HK-2 (cell line): ENCODE results near the gene AKIRIN2.

ENCODE experiments used
- DNase-seq: peaks from one replicate; pipeline ENCODE4 v3.0.0-alpha.2; 2018; ENCODE audit not compliant: unreplicated experiment

The AKIRIN2 gene

DNA sequence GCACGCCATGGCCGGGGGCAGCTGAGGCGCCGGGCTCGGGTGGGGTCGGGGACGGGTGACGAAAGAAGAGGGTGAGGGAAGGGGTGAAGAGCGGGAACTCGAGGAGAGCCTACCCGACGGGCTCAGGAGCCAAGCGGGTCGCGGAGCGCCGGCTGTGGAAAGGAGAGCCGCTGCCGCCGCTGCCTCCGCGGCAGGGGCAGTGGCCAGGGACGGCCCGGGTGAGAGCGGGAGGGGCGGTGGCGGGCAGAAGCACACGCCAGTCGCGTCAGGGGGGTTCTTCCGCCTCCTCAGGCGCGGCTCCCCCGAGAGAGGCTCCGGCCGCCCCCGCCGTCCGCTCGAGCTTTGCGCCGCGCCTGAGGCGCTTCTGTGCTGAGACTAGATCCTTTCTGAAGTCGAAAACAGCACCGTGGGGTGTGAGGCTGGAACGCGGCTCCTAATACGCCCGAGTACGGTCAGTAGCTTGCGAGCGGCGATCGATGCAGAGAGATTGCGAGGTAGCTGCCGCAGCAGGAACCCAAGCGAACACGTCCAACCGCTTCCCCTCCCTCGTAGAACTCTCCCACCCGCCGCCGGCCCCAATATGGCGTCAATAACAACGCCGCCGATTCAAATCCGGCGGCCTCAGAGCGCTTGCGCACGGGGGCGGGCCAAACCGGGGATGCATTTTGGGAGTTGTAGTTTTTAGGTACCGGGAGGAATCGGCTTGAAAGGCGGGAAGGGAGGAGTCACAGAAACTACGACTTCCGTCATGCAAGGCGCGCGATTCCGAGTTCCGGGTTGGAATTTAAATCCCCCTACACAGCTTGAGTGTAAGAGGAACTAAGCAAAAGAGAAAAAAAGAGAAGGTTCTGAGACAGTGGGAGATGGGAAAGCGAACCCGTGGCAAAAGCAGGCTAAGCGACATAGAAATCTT lies at the start of gene AKIRIN2:
Gene AKIRIN2, minus strand, starts transcription at position 558 of the 913 bp plus-strand sequence. Its CDS starts 549 bp downstream, at position 9.
- DNase-seq = peak; percentile 97

- no peak for DNase-seq
Observed at GRCh38 chr6:87747646-87748045, 45.6 kb upstream of the AKIRIN2 start.

DNA sequence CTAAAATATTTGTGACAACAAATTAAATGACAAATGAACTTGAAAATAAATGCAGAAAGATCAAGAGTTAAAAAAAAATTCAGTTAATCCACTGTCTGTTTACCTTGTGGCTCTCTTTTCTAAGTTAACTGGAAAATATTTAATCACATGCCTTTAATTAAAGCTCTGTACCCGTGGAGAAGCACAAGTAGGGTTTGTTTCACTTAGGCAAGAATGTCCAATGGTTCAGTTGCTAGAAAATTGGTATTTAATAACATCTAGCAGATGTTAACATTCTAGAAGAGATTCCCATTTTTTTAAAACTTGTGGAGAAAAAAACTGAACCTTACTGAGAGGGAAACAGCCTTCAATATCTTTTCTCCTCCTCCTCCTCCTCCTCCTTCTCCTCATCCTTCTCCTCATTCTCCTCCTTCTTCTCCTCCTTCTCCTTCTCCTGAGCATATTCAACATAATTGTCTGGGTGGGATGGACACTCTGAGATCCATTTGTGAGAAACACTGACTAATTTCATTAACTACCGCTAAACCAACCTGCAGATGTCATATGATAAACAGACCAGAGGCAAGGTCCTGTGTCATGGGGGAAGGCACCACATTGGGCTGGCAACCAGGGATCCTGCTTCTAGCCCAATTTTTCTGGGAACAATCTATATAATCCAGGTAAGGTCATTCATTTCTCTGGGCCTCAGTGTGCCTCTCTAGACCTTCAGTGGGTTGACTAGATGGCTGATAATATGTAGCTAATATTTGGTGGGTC lies 44.1 kb upstream of the AKIRIN2 start:
- no peak for DNase-seq

GRCh38 chr6:87743454-87743853 lies 41.4 kb upstream of the AKIRIN2 start:
- DNase-seq = no peak

DNA sequence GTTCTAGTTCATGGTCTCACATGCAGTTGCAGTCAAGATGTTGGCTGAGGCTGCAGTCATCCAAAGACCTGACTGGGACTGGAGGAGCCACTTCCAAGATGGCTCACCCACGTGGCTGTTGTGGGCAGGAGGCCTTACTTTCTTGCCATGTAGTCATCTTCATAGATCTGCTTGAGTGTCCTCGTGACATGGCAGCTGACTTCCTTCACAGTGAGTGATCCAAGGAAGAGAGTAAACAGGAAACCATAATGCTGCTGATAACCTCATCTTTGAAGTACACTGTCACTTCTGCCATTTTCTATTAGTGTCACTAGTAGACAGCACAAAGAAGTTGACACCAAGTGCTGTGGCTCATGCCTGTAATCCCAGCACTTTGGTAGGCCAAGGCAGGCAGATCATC lies 40.1 kb upstream of the AKIRIN2 start:
- DNase-seq = no peak

GRCh38 chr6:87741001-87741650 lies 39.1 kb upstream of the AKIRIN2 start:
- DNase-seq = no peak

DNA sequence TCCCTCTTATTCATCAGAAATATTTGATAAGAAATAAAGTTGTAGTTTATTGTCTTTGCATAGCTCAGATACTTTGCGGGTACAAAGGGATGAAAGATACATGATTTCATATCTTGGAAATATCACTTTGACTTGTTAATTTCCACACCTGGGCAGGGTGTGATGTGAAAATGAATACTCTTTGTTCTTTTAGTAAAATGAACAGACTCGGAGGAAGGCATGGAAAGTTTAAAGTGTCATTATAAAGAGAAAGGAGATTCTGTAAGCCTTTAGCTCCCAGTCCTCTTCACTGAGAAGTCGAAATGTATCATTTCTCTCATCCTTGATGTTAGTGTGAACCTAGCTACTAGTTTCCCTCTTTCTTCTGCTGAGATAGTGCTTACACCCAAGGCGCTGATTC lies 36.7 kb upstream of the AKIRIN2 start:
- DNase-seq = no peak

GRCh38 chr6:87738000-87738399 lies 36.0 kb upstream of the AKIRIN2 start:
- no peak for DNase-seq

GRCh38 chr6:87736809-87737540 lies 34.9 kb upstream of the AKIRIN2 start:
- DNase-seq = no peak

DNA sequence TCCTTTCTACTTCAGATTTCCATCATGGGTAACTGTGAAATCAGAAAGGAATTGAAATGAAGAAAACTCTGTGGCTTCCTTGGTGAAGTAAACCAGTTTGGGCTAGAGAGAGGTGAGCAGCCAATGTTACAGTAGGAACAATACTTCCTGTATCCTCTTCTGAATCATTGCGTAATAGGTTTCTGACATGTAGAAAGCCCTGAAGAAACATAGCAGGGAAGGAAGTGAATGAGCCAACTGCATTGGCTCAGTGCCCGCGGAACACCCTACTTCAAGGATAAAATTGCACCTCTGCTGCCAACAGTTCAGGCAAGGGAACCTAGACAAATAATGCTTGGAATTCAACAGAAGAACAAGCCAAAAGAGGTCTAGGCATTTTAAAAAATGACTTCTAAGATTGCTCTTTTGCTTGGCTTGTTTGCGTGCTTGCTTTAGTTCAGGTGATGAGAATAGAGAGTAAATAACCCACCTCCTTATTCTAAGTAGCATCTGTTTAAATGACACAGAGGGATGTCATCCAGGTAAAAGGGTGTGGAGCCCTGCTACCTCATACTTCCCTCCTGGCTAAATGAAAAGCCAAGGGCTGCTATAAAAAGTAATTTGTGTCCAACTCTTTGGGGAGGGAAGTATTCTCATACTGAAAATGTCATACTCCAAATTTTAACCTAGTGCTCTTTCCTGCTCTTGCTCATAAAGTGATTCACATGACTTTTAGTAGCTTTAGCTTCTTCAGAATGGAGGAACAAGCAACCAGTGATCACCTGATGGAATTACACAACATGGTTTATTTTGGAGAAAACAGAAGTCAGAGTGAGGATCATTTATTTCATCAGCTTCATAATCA lies 30.0 kb upstream of the AKIRIN2 start:
- peak; percentile 66 for DNase-seq

DNA sequence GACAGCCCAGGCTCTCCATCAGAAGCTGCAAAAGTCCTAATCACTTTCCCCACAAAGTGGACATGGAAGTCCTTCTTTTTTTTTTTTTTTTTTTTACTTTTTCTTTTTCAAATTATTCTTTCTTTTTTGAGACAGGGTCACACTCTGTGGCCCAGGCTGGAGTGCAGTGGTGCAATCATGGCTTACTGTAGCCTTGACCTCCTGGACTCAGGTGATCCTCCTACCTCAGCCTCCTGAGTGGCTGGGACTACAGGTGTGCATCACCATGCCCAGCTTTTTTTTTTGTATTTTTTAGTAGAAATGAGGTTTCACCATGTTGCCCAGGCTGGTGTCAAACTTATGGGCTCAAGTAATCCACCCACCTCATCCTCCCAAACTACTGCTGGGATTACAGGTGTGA lies 29.0 kb upstream of the AKIRIN2 start:
- no peak for DNase-seq

DNA sequence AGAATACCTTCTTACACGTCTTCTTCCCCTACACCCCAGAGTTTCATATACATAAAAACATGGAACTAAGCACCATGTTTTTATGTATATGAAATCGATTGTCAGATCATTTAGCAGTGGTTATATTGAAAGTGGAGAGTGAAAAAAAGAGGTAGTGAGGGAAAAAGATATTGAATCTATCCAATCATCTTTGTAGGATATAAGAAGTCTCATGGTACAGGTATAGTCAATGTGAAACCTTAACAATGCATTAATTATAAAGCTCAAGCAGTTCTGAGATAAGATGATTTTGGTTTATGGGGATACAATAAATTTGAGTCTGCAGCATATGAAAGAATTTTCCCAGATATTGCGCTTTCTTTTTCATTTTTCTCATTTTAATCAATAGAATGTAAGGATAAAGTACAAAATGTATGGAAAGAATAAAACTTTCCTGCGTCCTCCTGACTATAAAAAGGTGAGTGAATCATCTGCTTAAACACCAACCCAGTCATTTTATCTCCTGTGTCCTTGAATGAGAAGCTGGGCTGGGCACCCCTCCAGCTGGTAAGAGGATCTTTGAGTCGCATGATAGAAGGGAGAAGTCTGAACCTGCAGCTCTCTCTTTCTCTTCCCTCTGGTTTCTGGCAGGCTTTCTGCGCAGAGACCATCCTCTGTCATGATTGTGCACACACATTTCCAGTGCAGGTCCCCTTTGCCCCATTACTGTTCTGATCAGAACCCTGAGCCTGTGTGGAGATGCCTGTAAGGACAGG lies 28.1 kb upstream of the AKIRIN2 start:
- no peak for DNase-seq

- DNase-seq = no peak
Observed at GRCh38 chr6:87728706-87729105, 26.7 kb upstream of the AKIRIN2 start.

DNA sequence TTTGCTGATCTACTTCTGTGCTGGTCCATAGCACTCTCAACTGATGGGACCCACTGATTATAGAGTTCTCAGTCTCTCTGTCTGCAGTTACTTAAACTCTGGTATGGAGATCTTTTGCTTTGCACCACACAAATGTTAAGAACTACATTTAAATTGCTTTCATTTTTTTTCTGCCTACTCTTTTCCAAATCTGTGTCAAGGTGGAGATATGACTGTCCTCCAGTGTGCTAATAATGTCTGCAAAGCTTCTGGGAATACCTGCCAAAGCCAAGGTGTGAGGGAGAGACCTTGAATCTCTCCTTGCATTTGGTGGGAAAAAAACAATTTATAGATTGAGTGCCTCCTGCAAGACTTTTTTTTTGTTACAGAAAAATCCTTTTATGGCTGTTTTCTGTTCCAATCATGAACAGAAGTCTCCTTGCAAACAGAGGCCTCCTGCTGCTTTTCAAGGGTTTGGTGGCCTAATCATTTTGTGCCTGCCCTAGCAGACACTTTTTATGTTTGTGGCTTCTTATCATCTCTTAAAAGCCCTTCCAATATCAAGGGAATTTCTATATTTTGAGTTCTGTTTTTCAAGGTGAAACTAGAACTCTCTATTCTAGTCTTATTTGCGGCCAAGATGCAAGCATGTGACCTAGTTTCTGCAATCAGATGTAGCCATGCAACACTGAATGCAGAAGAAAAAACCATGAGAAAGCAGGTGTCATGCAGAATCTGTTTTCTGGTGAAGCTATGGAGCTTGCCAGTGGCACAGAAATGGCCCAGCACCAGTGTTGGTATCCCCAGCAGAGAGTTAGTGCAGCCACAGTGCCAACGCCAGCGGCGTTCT lies 23.2 kb upstream of the AKIRIN2 start:
- DNase-seq = no peak

DNA sequence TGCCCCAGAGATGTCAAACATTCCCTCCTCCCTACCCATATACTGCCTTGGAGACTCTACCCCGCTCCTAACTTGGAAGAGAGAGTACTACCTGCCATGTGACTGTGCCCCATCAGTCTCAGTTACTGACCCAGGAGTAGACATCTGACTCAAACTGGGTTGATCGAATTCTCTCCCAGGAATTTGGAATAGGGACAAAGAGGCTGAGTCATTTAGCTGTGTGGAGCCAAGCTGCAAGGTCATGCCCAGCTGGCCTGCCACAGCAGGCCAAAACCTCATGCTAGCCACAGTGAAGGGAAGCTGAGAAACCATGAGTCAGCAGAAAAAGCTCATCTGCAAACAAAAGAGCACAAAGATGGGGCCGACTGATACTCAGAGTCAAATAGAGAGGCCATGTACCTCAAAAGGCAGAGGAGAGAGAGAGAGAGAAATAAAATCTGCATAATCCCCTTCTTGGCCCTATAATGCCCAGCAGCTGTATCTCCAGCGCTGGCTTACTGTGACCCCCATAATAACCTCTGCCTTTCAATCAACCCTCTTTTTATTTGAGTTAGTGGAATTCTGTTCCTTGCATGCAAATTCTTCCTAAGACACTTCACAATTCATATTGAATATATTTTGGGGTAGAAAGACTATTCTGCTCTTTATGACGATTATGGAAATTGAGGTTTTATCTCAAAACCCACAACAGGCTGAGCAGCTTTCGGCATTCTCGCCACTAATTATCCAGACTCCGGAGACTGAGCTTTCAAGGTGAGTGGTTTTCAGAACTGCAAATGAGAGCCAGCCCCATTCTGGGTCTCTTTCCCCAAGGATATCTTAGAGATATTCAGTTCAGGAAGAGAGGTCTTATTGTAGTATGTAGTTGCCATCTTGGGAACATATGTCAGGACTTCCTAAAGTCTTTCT lies 21.4 kb upstream of the AKIRIN2 start:
- DNase-seq = peak; percentile 78

DNA sequence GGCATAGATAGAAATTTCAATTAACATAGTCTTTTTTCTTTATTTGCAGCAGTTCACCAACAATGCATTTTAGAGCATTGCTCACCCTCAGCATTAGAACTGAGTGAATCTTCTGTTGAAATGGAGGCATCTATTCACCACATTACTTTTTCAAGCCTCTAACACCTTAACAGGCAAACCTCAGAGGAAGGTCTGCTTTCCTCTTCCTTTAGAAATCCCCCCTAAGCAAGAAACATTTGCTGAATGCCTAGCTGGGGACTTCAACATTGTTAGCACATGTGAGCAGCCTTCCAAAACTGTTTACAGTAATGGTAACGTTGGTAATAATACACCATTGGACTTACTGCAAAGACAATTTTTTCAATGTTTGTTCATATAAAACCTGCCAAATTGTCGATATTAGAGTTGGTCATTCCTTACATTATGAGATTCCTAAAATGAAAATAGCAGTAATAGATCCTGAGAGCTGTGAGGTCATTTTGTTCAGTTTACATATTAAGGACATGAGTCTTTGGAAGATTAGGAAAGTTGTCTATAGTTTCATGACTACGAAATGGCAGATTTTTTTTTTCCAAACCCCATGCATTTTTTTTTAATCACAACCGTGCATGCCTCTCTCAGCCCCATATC lies 20.6 kb upstream of the AKIRIN2 start:
- DNase-seq = no peak

DNA sequence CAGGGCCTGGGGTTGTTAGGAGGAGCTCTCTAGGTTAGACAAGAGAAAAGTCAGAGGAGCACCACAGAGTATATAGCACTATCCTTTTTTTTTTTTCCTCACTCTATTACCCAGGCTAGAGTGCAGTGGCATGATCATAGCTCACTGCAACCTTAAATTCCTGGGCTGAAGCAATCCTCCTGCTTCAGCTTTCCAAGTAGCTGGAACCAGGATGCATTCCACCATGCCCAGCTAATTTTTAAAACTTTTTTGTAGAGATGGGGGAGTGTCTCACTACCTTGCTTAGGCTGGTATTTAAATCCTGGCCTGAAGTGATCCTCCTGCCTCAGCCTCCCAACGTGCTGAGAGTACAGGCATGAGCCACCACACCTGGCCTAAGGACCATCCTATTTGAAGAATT lies 19.3 kb upstream of the AKIRIN2 start:
- no peak for DNase-seq
